ENCODE measurements around the gene ANKS1A. TPM values are rescaled to one million over a fixed set of nuclear protein-coding genes. Genes with fewer than 3 reads are reported as not detected.

ANKS1A gene
- polyA plus RNA-seq, 1 donor, result 40.8 TPM

DNA sequence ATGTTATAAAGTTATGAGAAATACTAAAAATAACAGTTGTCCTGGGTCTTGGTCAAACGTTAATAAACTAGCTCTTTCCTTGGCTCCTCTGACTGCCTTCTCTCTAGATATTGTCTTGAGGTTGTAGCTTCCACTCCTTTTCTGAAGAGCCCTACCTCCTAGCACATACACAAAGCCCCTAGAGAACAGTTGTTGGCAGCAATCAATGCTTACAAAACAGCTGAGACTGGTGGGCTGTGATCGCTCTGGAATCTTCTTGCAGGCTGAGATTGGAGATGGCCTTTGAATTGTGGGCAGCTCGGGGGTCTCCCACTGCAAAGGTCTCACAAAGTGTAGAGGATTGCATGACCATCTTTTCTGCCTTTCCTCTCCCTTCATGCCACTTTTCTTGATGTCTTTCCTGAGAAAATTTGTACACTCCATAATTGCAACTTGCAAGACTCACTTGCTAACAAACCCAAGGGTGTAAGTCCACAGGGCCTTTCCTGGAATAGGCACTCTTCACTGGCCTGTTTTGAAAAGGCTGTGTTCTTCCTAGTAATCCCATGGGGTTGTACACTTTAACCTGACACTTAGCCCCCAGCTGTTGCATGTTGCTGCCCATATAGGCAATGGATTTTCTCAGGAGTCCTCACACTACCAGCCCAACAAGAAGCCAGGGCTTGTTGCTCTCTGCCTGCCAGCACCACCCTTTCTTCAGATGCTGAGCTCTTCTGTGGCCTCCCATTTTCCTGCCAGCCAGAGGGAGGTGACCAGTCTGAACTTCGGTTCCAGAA lies 152.2 kb downstream of the ANKS1A start:
- DNase-seq (ENCODE audit: low read depth), result no peak

DNA sequence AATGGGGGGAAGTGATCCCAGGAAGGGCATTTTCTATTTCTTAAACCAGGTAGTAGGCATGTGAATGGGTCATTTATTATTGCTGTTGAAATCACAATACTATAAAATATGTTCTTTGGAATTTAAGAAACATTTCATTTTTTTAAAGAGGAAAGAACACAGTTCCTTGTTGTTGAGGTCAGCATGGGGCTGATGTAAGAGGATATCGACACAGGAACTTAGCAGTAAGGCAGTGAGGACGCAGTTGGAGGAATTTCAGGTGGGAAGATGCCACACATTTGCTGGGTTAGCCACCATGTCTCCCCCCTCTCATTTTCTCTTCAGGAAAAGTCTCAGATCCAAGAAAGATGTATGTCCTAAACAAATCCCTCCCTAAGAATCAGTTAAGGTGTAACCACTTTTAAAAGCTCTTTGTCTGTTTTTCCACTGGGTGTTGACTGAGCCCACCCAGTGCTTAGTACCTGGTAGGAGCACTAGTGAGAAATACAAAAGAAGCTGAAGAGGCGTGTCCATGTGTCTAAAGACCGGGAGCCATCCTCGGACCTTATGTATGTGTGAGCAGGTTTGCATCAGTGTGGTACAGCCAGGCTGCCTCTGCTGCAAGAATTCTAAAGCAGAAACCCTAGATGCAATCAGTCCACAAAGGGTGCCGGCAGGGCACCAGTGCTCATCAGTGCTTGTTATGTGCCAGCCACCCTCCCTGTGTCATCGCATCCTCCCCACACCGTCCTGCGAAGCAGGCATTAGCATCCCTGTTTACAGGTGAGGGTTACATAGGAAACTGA lies 153.2 kb downstream of the ANKS1A start:
- no peak for DNase-seq (ENCODE audit: low read depth)

- no peak for DNase-seq (ENCODE audit: low read depth)
Measured at GRCh38 chr6:35043381-35044130, 154.5 kb downstream of the ANKS1A start.

DNA sequence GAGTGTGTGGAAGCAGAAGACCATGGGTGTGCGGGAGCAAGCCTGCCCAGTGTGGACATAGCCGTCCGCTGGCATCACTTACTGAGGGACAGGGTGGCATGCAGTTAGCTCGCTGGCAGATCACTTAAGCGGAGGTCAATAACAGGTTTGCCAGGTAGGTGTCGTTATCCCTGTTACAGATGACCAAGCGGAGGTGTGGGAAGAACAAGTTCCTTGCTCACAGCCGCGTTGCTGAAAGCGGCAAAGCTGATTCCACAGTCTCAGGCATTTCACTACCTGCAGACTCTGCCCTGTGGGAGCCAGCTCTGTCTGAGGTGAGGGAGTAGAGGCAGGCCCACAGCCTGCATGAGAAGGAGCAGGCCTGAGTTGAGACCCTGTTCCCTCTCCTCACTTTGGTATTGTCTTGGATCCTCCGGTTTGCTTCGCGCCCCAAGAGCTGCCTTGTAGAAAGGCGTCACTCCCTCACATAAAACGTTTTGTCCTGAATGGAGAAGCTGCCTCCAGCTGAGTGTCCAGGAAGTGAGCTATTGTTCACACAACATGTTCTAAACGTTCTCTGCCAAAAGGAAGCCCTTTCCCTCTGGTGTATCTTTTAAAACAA lies 155.2 kb downstream of the ANKS1A start:
- no peak for DNase-seq (ENCODE audit: low read depth)

GRCh38 chr6:35044761-35045421 lies 155.8 kb downstream of the ANKS1A start:
- DNase-seq (ENCODE audit: low read depth), result no peak

DNA sequence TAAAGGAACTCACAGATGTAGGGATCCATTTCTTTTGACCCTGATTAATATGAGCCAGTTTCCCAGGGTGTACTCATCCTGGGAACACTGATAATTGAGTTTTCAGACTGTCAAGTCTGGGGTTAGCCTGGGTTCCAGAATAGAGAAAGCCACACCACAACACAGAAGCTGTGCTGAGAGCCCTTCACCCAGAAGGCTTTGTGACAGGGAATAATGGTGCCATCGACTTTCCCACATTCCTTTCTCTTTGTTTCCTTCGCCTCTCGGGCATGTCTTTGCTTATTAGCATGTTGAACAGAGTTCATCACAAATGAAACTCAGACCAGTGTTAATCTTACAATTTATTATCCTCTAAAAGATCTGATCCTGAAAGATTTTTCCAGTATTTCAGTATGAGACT lies 157.0 kb downstream of the ANKS1A start:
- no peak for DNase-seq (ENCODE audit: low read depth)

DNA sequence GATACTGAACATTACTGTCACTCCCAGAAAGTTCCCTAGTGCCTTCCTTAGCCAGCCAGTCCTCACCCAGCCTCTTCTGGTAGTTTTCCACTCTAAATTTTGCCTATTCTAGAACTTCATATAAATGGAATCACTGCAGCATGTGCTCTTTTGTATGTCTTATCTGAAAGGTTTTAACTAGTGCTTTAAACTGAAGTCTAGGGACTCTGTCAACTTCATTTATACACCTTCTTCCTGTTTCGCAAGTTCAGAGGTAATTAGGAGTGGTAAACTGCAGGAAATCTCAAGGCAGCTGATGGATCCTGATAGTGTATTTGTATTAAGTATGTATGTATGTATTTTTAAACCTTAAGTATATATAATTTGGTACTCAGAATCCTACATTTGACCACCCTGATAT lies 157.8 kb downstream of the ANKS1A start:
- no peak for DNase-seq (ENCODE audit: low read depth)

DNA sequence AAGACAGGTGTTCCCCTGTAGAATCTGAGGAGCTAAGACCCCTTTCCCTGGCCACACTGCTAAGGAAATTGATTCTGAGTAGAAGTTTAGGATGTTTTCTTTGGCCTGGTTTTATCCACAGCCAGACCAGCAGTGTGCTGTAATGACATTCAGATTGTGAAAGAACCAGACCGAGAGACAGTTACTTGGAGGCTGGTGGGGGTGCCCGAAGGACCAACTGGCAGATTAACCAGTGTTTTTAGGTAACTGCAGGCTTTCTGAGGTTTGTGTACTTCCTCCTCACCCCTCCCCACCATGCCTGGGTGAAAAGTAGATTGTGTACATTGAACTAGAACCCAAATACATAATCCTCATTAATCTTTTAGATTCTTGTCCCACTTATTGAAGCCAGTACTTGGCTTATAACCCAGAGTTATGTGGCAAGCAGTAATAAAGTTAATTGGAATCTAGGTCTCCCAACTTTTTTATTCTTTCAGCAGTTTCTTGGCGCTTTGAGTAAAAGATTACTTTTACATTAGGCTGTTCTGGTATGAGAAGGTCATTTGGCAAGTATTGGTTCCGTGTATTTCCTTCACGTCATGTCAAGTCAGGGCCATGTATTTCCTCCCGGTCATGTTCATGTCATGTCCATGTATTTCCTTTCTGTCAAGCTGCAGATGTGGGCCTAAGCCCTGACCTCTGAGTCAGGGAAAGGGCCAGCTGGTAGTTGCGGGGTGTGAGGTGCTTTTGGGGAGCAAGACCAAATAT lies 158.4 kb downstream of the ANKS1A start:
- no peak for DNase-seq (ENCODE audit: low read depth)

GRCh38 chr6:35048031-35048613 lies 159.1 kb downstream of the ANKS1A start:
- DNase-seq (ENCODE audit: low read depth), result no peak

DNA sequence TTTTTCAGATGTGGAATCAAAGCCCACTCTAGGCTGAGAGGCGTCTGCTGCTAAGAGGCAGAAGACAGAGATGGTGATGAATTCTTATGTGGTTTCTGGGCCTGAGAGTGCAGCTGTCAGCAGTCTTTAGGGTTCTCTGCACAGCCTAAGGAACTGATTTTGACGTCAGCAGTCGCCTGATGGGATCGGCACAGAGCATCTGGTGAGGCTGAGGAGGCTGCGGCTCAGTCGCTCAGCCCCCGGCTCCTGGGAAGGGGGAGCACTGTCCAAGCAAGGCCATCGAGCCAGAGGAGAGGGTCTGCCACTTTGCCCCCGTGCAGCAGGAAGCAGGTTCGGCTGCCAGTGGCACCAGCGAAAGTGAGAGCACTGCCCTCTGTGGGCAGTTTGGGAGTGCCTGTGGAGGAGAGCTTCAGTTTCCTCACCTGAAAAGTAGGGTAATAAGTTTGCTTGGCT lies 159.6 kb downstream of the ANKS1A start:
- DNase-seq (ENCODE audit: low read depth), result no peak

- no peak for DNase-seq (ENCODE audit: low read depth)
Measured at GRCh38 chr6:35049156-35049735, 160.2 kb downstream of the ANKS1A start.

- DNase-seq (ENCODE audit: low read depth), result no peak
Measured at GRCh38 chr6:35049900-35050756, 161.1 kb downstream of the ANKS1A start.

DNA sequence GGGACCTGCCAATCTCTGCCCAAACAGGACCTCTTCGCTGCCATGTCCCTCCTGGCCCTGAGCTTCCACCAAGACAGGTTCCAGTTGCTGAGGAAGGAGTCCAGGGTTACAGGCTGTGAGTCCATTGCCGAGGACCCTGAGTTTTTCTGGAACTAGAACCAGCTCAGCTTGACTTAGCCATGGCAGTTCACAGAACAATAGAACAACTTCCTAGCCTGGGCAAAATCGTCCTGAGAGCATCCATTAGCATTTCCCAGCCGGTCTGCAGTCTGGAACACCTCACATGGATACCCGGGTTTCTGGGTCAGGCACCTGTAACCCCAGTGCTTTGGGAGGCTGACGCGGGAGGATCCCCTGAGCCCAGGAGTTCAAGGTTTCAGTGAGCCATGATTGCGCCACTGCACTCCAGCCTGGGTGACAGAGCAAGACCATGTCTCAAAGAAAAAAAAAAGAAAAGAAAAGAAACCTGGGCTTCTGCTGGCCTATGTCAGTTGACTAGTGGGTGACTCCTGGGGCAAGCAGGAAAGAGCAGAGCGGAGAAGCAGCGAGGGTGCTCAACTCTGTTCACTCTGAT lies 161.8 kb downstream of the ANKS1A start:
- DNase-seq (ENCODE audit: low read depth), result no peak

DNA sequence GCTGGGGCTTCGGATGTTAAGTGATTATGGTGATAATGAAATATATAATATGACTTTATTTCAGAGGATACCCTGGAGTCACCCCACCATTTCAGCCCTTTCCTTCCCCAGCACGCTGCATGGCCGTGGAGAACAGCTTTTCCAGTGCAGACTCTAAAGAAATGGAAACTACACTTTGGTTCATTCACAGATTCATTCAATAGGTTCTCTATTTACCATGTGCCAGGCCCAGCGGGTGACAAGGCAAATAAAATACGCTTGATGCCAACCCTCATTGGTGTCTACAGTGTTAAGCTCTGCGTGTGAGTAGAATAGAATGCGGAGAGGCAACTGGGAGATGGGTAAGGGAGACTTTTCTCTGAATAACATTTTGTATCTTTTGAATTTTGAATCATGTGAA lies 162.3 kb downstream of the ANKS1A start:
- DNase-seq (ENCODE audit: low read depth), result no peak

DNA sequence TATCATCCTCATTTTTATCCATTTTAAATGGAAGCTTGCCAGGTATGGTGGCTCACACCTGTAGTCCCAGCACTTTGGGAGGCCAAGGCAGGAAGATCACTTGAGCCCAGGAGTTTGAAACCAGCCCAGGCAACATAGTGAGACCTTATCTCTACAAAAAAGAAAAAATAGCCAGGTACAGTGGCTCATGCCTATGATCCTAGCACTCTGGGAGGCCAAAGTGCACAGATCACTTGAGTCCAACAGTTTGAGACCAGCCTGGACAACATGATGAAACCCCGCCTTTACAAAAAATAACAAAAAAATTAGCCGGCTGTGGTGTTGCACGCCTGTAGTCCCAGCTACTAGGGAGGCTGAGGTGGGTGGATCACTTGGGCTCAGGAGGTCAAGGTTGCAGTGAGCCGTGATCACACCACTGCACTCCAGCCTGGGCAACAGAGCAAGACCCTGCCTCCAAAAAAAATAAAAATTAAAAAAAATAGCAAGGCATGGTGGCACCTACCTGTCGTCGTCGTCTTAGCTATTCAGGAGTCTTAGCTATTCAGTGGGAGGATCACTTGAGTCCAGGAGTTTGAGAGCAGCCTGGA lies 163.0 kb downstream of the ANKS1A start:
- DNase-seq (ENCODE audit: low read depth), result no peak

DNA sequence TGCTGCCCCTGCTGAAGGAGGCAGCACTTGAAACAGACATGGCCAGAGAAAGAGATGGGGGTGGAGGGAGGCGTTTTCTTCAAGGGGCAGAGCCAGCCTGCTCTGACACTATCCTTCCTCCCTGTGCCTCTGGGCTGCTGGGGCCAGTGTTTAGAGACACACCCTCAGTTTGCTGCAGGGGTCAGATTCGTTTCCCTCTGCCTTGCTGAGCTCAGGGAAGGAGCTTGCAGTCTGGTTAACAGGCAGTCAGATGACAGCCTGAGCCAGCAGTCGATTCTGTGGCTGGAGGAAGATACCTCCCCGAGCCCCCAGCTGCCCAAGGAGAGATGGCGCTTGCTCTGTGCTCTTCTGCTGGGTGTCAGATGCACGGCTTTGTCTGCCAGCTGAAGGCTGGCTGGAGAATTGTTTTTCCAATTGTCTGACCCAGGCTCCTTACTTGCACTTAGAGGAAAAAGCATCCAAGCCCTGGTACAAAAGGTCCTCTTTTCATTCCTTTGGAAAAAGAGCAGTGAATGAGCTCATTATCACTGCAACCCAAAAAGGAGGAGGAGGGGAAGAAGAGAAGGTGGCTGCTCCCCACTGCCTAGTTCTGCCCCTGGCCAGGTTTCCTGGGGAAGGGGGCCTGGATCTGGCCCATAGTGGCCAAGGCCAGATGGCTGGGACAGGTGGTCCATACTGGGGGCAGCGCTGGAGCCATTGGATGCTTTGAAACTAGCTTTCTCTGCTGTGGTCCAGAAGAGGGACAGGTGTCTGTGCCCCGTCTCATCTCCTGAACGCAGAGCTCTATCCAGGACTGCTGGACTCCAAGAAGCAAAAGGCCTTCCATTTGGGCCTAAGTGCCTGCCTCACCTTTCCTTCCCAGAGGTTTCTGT lies 163.9 kb downstream of the ANKS1A start:
- no peak for DNase-seq (ENCODE audit: low read depth)

GRCh38 chr6:35053701-35054100 lies 164.6 kb downstream of the ANKS1A start:
- DNase-seq (ENCODE audit: low read depth), result no peak
